ENCODE results near the gene DOCK1.

DNA sequence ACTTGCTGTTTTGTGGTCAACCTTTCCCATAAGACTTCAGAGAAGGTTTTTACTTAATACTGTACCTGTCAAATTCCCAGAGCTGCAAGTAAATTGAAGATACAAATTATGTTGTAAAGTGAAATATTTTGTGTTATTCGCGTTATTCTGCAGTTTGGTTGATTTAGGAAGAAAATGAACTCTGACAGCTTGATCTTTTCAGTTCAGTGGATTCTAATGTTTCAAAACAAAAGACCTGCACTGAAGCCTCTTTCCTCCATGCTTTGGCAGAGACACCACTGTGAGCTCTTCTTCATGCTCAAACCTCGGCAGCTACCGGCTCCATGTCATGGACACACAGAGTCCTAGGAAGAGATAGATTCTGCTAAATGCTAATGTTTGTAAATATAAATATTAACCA lies 366.8 kb downstream of the DOCK1 start:
- TF ChIP-seq, protein P1, sequence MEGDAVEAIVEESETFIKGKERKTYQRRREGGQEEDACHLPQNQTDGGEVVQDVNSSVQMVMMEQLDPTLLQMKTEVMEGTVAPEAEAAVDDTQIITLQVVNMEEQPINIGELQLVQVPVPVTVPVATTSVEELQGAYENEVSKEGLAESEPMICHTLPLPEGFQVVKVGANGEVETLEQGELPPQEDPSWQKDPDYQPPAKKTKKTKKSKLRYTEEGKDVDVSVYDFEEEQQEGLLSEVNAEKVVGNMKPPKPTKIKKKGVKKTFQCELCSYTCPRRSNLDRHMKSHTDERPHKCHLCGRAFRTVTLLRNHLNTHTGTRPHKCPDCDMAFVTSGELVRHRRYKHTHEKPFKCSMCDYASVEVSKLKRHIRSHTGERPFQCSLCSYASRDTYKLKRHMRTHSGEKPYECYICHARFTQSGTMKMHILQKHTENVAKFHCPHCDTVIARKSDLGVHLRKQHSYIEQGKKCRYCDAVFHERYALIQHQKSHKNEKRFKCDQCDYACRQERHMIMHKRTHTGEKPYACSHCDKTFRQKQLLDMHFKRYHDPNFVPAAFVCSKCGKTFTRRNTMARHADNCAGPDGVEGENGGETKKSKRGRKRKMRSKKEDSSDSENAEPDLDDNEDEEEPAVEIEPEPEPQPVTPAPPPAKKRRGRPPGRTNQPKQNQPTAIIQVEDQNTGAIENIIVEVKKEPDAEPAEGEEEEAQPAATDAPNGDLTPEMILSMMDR (IDR thresholded peaks at IDR 0.05) = no peak
- TF ChIP-seq POLR2A (IDR thresholded peaks at IDR 0.05) (no peak), POLR2AphosphoS5 (IDR thresholded peaks at IDR 0.05) (no peak)
